Measurements from ENCODE around the gene ABCB10.
"Not testable (repeated sequence)": the region's sequence is repeated elsewhere in the genome, so short reads cannot be mapped to it uniquely, and the experiment has no call there.

- TF ChIP-seq, protein P1, sequence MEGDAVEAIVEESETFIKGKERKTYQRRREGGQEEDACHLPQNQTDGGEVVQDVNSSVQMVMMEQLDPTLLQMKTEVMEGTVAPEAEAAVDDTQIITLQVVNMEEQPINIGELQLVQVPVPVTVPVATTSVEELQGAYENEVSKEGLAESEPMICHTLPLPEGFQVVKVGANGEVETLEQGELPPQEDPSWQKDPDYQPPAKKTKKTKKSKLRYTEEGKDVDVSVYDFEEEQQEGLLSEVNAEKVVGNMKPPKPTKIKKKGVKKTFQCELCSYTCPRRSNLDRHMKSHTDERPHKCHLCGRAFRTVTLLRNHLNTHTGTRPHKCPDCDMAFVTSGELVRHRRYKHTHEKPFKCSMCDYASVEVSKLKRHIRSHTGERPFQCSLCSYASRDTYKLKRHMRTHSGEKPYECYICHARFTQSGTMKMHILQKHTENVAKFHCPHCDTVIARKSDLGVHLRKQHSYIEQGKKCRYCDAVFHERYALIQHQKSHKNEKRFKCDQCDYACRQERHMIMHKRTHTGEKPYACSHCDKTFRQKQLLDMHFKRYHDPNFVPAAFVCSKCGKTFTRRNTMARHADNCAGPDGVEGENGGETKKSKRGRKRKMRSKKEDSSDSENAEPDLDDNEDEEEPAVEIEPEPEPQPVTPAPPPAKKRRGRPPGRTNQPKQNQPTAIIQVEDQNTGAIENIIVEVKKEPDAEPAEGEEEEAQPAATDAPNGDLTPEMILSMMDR (IDR thresholded peaks at IDR 0.05) = not testable (repeated sequence)
- not testable (repeated sequence) for TF ChIP-seq POLR2AphosphoS5, EP300, POLR2A (IDR thresholded peaks at IDR 0.05)
Measured at GRCh38 chr1:229560124-229560523, 1.6 kb upstream of the ABCB10 start.
